GM12878 (cell line): ENCODE measurements around the gene PPDPF. TPM values are rescaled to one million over a fixed set of nuclear protein-coding genes. Genes with fewer than 3 reads are reported as not detected.

Source experiments
- ATAC-seq: fragments of 200-7000 bp; cut with Tn5 transposase; 3 replicates; pipeline ENCODE4 v1.9.1; 2020; ENCODE audit warnings: mild to moderate bottlenecking, moderate library complexity
- BruUV-seq: library from RNA; stranded (reverse); fragments of 400-500 nt; replicated peaks from 2 replicates; lab custom pipeline; 2021; lab: Mats Ljungman, UMichigan
- CTCF ChIA-PET: fragments of 300-600 bp; sonication (Branson Sonifier 250); formaldehyde crosslinking; extraction: SDS; loops from one replicate; lab custom pipeline; 2021; ENCODE audit warnings: inconsistent platforms; lab: Yijun Ruan, JAX
- POLR2A ChIA-PET: fragments of 350-600 bp; formaldehyde crosslinking; extraction: SDS; loops from one replicate; lab custom pipeline; 2021; ENCODE audit warnings: inconsistent platforms; lab: Charles Lee
- RAD21 ChIA-PET: fragments of 300-600 bp; sonication (Branson Sonifier 250); formaldehyde crosslinking; loops from one replicate; lab custom pipeline; 2023; ENCODE audit warnings: antibody characterized with exemption; ENCODE audit not compliant: unreplicated experiment; lab: Charles Lee
- SMC1A ChIA-PET: fragments of 300-600 bp; sonication (Branson Sonifier 250); formaldehyde crosslinking; loops from one replicate; lab custom pipeline; 2023; ENCODE audit not compliant: unreplicated experiment, uncharacterized antibody; lab: Charles Lee
- DNase-seq: peaks from one replicate; pipeline ENCODE4 v3.0.0-alpha.2; 2011; ENCODE audit warnings: low read depth, low spot score
- FAIRE-seq: peaks from 3 replicates; lab custom pipeline; 2011; peaks lifted over from hg19 to GRCh38; lab: Jason Lieb, UNC
- H2AFZ ChIP-seq: 2 replicates; pipeline ENCODE4 v1.6.0; 2011; ENCODE audit warnings: low read depth, low read length, control low read depth; ENCODE audit not compliant: control insufficient read depth
- H3K27ac ChIP-seq: 2 replicates; pipeline ENCODE4 v1.5.1; 2011; ENCODE audit warnings: control low read depth; ENCODE audit not compliant: control insufficient read depth, insufficient read depth
- H3K27me3 ChIP-seq, 2 experiments: replicated peaks in 1 of 2; 2 replicates each; pipeline versions ENCODE4 v1.6.0 to v1.6.1; 2011; ENCODE audit warnings: low read length in 1 of 2; ENCODE audit not compliant: control insufficient read depth in 2 of 2, insufficient read depth in 2 of 2
- H3K36me3 ChIP-seq, 2 experiments: 2 replicates each; pipeline ENCODE4 v1.5.1; 2011; ENCODE audit warnings: low read length in 1 of 2; ENCODE audit not compliant: control insufficient read depth in 2 of 2, insufficient read depth in 2 of 2
- H3K4me1 ChIP-seq: 2 replicates; pipeline ENCODE4 v1.6.1; 2011; ENCODE audit warnings: mild to moderate bottlenecking, low read length, moderate library complexity, mixed read lengths; ENCODE audit not compliant: control insufficient read depth, insufficient read depth
- H3K4me2 ChIP-seq: 2 replicates; pipeline ENCODE4 v1.6.0; 2011; ENCODE audit warnings: control low read depth; ENCODE audit not compliant: control insufficient read depth, insufficient read depth
- H3K4me3 ChIP-seq: fragments of 200-600 bp; sonication (generic); 2 replicates; pipeline ENCODE4 v1.5.1; 2016
- H3K79me2 ChIP-seq: 2 replicates; pipeline ENCODE4 v1.6.0; 2011; ENCODE audit warnings: low read length; ENCODE audit not compliant: control insufficient read depth, insufficient read depth
- H3K9ac ChIP-seq: 2 replicates; pipeline ENCODE4 v1.8.0; 2011; ENCODE audit warnings: low read length, control low read depth, mixed read lengths; ENCODE audit not compliant: control insufficient read depth, insufficient read depth
- H3K9me3 ChIP-seq: replicated peaks from 3 replicates; pipeline ENCODE4 v1.5.1; 2011; ENCODE audit warnings: mild to moderate bottlenecking, low read length; ENCODE audit not compliant: control insufficient read depth, insufficient read depth
- H4K20me1 ChIP-seq: 2 replicates; pipeline ENCODE4 v1.6.0; 2011; ENCODE audit not compliant: control insufficient read depth, insufficient read depth
- CBX5 ChIP-seq: sonication (generic); IDR thresholded peaks from 2 replicates; pipeline ENCODE4 v1.6.1; 2016; ENCODE audit warnings: low read depth, moderate library complexity, mild to moderate bottlenecking, inconsistent platforms
- CHD2 ChIP-seq: IDR thresholded peaks from 2 replicates; pipeline ENCODE4 v1.6.1; 2011; ENCODE audit warnings: low read depth, low read length, improper control_type of control experiment, borderline replicate concordance
- ELK1 ChIP-seq: IDR thresholded peaks from 2 replicates; pipeline ENCODE4 v1.6.1; 2012; ENCODE audit warnings: low read depth, low read length, improper control_type of control experiment
- EP300 ChIP-seq, 2 experiments: fragments of 150-350 bp in 1 of 2; IDR thresholded peaks; 2 replicates each; pipeline ENCODE4 v1.6.1; 2011 to 2012; ENCODE audit warnings: low read depth in 2 of 2, low read length in 2 of 2, borderline replicate concordance in 1 of 2, improper control_type of control experiment in 1 of 2, inconsistent platforms in 1 of 2; ENCODE audit not compliant: control insufficient read depth in 1 of 2
- ETV6 ChIP-seq, 2 experiments: fragments of 450-650 bp in 1 of 2; IDR thresholded peaks in 1 of 2; conservative IDR thresholded peaks in 1 of 2; 2 replicates each; pipeline ENCODE4 v1.6.1; 2014; ENCODE audit warnings: antibody characterized with exemption in 1 of 2, borderline replicate concordance in 1 of 2, low read depth in 1 of 2, mild to moderate bottlenecking in 1 of 2, moderate library complexity in 1 of 2
- EZH2 ChIP-seq: IDR thresholded peaks from 2 replicates; pipeline ENCODE4 v1.6.1; 2012; ENCODE audit warnings: low read depth, mild to moderate bottlenecking, control low read depth, inconsistent platforms, low read length, borderline replicate concordance; ENCODE audit not compliant: control insufficient read depth
- HCFC1 ChIP-seq: fragments of 150-350 bp; IDR thresholded peaks from 2 replicates; pipeline ENCODE4 v1.6.1; 2014; ENCODE audit warnings: low read length
- IRF4 ChIP-seq: IDR thresholded peaks from 2 replicates; pipeline ENCODE4 v1.6.1; 2011; ENCODE audit warnings: low read depth, low read length
- JUNB ChIP-seq: IDR thresholded peaks from 2 replicates; pipeline ENCODE4 v1.6.1; 2016; ENCODE audit warnings: antibody characterized with exemption, mild to moderate bottlenecking
- KDM1A ChIP-seq: fragments of 200-600 bp; sonication (generic); IDR thresholded peaks from 2 replicates; pipeline ENCODE4 v1.6.1; 2016; ENCODE audit warnings: borderline replicate concordance
- MEF2B ChIP-seq: fragments of 450-650 bp; IDR thresholded peaks from 2 replicates; pipeline ENCODE4 v1.6.1; 2018; ENCODE audit warnings: mild to moderate bottlenecking, moderate library complexity; ENCODE audit not compliant: partially characterized antibody, poor library complexity, severe bottlenecking
- NFIC ChIP-seq: IDR thresholded peaks from 2 replicates; pipeline ENCODE4 v1.6.1; 2012; ENCODE audit warnings: low read depth, mild to moderate bottlenecking, inconsistent platforms, low read length, moderate library complexity
- NFYA ChIP-seq: IDR thresholded peaks from 2 replicates; pipeline ENCODE4 v1.6.1; 2011; ENCODE audit warnings: low read depth, mild to moderate bottlenecking, low read length, improper control_type of control experiment, borderline replicate concordance
- NFYB ChIP-seq: IDR thresholded peaks from 2 replicates; pipeline ENCODE4 v1.6.1; 2011; ENCODE audit warnings: low read depth, mild to moderate bottlenecking, low read length, improper control_type of control experiment, moderate library complexity; ENCODE audit not compliant: insufficient read depth
- PML ChIP-seq: IDR thresholded peaks from 2 replicates; pipeline ENCODE4 v1.6.1; 2012; ENCODE audit warnings: low read length, inconsistent platforms
- RAD51 ChIP-seq: fragments of 450-650 bp; IDR thresholded peaks from 2 replicates; pipeline ENCODE4 v1.6.1; 2016; ENCODE audit warnings: moderate library complexity, mild to moderate bottlenecking, inconsistent platforms
- SMAD5 ChIP-seq: IDR thresholded peaks from 2 replicates; pipeline ENCODE4 v1.6.1; 2016; ENCODE audit warnings: antibody characterized with exemption, low read depth
- SRF ChIP-seq, 2 experiments: IDR thresholded peaks; 2 replicates each; pipeline ENCODE4 v1.6.1; 2011; ENCODE audit warnings: low read depth in 2 of 2, low read length in 2 of 2, mild to moderate bottlenecking in 1 of 2, moderate library complexity in 1 of 2
- WGBS: methylation state at CpG from one replicate; pipeline ENCODE4 v1.1.6; 2016; ENCODE audit warnings: low lambda C conversion rate; ENCODE audit not compliant: insufficient replicate concordance, insufficient coverage; ENCODE audit errors: missing lambda C conversion rate; 5-methylcytosine and 5-hydroxymethylcytosine counted together
- in situ Hi-C: fragments of 300-500 bp; cut with MboI; formaldehyde crosslinking; loops from 9 replicates; pipeline ENCODE4 v1.14.3; 2018; ENCODE audit warnings: mixed read lengths
- intact Hi-C: fragments of 100-400 bp; cut with micrococcal nuclease; formaldehyde crosslinking; loops from one replicate; pipeline ENCODE4 v1.14.2; 2022; ENCODE audit not compliant: unreplicated experiment
- polyA plus RNA-seq, 11 experiments: library from polyadenylated mRNA; depleted of rRNA in 4 of 11; unstranded in 6 of 11; stranded (reverse) in 5 of 11; fragments of >200 nt; fragmentation: Nextera tagmentation in 4 of 11; fragmentation: Illumina TruSeq in 1 of 11; extraction: Ambion mirVana in 4 of 11; extraction: Trizol in 1 of 11; gene quantifications; 1 replicate in 1 of 11; 2 replicates in 10 of 11; pipeline versions ENCODE4 v1.2.1 to v1.2.3, GENCODE V29; 2011 to 2016; ENCODE audit warnings: inconsistent platforms in 2 of 11, missing spikeins in 2 of 11, low read depth in 1 of 11
- total RNA-seq, 4 experiments: library from RNA; depleted of rRNA in 3 of 4; stranded (reverse); fragments of >200 nt in 3 of 4; fragmentation: Illumina TruSeq in 1 of 4; extraction: Trizol in 1 of 4; gene quantifications; 2 replicates each; pipeline versions ENCODE4 v1.2.1 to v1.2.3, GENCODE V29; 2013 to 2021
- TF ChIP-seq, protein P1 (sequence below): IDR thresholded peaks from 2 replicates; pipeline ENCODE4 v1.6.1; 2011; ENCODE audit warnings: borderline replicate concordance, low read depth, mild to moderate bottlenecking, moderate library complexity, low read length; ENCODE audit not compliant: insufficient read depth, poor library complexity, severe bottlenecking

The PPDPF gene
- total and polyA plus RNA-seq, 10 of the 15 experiments (the other 5 are each of a cell fraction or from before 2014, with no cell fraction given), result 0.32 to 154 (median 22.8) TPM

DNA sequence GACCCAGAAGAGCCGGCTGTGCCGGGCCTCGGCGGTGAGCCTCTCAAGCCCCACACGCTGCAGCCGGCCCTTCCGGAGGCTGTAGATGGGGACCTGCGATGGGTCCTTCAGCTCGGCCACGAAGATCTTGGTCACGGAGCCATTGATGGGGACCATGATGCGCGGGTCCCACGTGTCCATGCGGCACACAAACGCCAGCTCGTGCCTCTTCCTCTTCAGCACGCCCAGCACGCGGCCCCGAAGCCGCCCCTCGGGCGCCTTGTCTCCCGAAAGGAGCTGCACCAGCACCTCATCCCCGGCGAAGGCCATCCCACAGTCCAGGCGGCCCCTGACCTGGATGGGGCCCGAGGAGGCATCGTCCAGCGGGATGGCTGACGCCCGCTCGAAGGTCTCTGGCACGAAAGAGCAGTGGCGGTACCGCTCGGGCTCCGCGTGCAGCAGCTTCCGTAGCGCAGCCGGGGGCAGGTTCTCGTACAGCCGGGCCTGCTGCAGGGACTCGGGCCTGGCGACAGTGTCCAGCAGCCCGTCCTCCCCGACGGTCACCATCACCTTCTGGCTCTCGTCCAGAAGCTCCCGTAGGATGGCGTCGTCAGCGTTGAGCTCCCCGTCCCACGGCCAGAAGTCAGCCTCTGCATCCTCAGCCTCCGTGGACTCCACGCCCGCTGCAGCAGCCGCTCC is 44.6 kb downstream of the PPDPF start:
- FAIRE-seq, result no peak
- Histone ChIP-seq H3K9ac (no peak overlapping the region), H3K36me3 (no peaks in the 10 kb centered on the region; a peak in 1 of 4 replicates), H3K27me3 (no peaks in the 10 kb centered on the region), H2AFZ (no peak overlapping the region), H3K4me1 (peaks cover 24% of the 10 kb centered on the region), H3K27ac (no peak overlapping the region), H3K4me3 (no peak overlapping the region), H3K9me3 (no peaks in the 10 kb centered on the region; the same call in 2 of the 3 replicates), H3K79me2 (no peaks in the 10 kb centered on the region), H4K20me1 (no peaks in the 10 kb centered on the region), H3K4me2 (no peak overlapping the region)
- 97% methylated on average over 61 of the region's 61 CpGs for WGBS
- RAD21 ChIA-PET, result interaction anchor here (0.9 kb wide), 1 partner anchor 27 kb away, joined by 3 read pairs; no protein-coding TSS in a partner anchor
- no peak for TF ChIP-seq RAD51
- TF ChIP-seq ETV6 (conservative IDR thresholded peaks at IDR 0.05 in 1 of 2, IDR thresholded peaks at IDR 0.05 in 1 of 2; ENCODE audit: borderline replicate concordance in 1 of 2, low read depth in 1 of 2), result no peak
- no peak for TF ChIP-seq EZH2
- no peak for TF ChIP-seq NFIC
- no peak for TF ChIP-seq EP300 (IDR thresholded peaks at IDR 0.05; ENCODE audit: borderline replicate concordance in 1 of 2, control insufficient read depth in 1 of 2, low read depth in 2 of 2, low read length in 2 of 2)
- no peak for TF ChIP-seq PML
- no peak for TF ChIP-seq HCFC1
- TF ChIP-seq SMAD5, result no peak
- TF ChIP-seq MEF2B, result no peak
- no peak for TF ChIP-seq CHD2
- TF ChIP-seq ELK1, result no peak
- TF ChIP-seq IRF4, result no peak
- no peak for TF ChIP-seq JUNB
- TF ChIP-seq, protein P1, sequence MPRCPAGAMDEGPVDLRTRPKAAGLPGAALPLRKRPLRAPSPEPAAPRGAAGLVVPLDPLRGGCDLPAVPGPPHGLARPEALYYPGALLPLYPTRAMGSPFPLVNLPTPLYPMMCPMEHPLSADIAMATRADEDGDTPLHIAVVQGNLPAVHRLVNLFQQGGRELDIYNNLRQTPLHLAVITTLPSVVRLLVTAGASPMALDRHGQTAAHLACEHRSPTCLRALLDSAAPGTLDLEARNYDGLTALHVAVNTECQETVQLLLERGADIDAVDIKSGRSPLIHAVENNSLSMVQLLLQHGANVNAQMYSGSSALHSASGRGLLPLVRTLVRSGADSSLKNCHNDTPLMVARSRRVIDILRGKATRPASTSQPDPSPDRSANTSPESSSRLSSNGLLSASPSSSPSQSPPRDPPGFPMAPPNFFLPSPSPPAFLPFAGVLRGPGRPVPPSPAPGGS, result no peak
- no peak for TF ChIP-seq NFYA
- no peak for TF ChIP-seq SRF (IDR thresholded peaks at IDR 0.05; ENCODE audit: low read depth in 2 of 2, low read length in 2 of 2)
- no peak for TF ChIP-seq NFYB
- TF ChIP-seq CBX5, result no peak
- no peak for TF ChIP-seq KDM1A
- no TSS peak for BruUV-seq
- CTCF ChIA-PET, result no interaction called here
- no peak for ATAC-seq
- intact Hi-C loops, result no loop called here
- in situ Hi-C loops, result no loop called here
- no peak for DNase-seq
- POLR2A ChIA-PET, result no interaction called here
- SMC1A ChIA-PET, result no interaction called here
